HG03064 (cell line): Measurements from ENCODE around the gene CA9.

Source experiments
- ATAC-seq: cut with Tn5 transposase; IDR thresholded peaks from one replicate; pipeline ENCODE4 v1.9.1; 2021; ENCODE audit warnings: low read depth; ENCODE audit not compliant: unreplicated experiment

CA9 gene

DNA sequence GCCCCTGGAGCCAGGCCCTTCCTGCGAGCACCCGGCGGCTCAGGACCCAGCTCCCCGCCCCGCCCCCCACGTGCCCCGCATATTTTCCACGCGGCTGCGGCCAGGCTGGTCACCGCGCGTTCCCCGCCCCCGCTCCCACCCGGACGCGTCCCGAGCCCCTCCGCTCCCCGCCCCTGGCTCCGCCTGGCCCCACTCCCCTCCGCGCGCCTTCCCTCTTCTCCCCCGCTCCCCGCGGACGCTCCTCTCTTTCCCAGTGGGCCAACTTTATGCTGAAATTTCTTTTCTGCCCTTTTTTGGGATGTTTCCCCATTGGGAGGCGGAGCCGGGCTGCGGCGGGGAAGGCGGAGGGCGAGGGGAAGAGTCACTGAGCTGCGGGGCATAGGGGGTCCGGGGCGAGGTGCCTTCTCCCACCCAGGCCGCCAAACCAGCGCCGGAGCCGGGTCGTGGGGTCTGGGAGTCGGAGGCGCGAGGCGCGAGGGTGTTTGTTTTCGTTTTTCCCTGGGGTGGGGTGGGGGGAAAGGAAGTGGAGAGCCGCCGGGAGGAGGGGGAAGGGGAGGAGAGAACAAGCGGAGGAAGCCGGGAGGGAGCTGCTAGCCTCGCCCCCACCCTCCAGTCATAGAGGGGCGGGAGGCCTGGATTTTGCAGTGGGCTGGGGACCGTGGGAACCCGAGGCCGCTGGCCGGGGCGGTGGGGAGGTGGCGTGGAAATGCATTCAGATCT lies 17.0 kb downstream of the CA9 start:
- no peak for ATAC-seq

DNA sequence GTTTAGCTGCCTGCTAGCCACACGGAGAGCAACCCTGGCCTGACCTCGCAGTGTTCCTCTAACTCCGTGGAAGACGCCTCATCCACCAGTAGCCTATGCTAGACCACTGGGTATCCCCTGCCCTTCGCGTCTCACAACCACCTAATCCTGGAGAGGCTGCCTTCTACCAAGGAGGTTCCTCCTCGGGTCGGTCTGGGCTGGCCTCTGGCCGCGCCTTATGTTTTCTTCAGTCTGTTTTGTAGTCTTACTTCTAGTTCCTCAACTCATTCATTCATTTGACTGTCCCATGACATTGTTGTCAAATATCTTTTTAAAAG lies 17.6 kb downstream of the CA9 start:
- no peak for ATAC-seq

DNA sequence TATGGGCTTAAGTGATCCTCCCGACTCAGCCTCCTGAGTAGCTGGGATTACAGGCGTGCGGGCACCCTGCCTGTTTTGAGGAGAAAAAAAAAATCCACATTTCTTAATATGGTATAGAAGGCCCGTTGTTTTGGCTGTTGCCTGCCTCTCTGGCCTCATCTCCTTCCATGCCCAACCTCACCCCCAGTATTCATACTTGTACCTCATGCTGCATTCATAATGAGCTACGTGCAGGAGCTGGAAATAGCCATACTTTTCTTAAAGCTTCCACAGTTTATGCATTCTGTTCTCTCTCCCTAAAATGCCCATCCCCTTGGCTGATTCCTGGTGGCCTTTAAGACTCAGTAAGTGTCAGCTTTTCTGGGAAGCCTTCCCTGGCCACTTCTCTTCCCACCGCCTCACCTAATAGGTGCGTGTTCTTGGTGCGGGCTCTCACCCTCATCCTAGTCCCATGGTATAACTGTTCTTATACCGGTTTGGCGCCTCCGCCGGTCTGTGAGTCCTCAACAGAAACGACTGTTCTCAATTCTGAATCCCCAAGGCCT lies 18.1 kb downstream of the CA9 start:
- ATAC-seq: no peak

DNA sequence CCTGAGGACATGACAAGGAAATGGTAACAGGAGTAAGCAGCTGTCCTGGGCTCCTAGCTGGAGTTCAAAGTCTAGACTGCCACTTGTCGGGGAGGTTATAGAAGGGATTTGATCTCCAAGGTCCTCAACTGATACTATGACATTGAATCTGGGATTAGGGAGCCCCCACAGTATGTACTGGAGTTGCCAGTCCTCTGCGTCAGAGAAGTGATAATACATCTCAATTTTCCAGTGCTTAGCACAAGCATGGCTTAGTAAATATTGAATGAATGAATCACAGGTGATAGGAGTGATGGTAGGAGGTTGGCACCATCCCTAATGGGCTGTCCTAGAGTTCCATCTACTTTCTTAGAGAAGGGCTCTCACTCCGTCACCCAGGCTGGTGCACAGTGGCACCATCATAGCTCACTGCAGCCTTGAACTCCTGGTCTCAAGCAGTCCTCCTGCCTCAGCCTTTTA lies 22.2 kb downstream of the CA9 start:
- no peak for ATAC-seq

DNA sequence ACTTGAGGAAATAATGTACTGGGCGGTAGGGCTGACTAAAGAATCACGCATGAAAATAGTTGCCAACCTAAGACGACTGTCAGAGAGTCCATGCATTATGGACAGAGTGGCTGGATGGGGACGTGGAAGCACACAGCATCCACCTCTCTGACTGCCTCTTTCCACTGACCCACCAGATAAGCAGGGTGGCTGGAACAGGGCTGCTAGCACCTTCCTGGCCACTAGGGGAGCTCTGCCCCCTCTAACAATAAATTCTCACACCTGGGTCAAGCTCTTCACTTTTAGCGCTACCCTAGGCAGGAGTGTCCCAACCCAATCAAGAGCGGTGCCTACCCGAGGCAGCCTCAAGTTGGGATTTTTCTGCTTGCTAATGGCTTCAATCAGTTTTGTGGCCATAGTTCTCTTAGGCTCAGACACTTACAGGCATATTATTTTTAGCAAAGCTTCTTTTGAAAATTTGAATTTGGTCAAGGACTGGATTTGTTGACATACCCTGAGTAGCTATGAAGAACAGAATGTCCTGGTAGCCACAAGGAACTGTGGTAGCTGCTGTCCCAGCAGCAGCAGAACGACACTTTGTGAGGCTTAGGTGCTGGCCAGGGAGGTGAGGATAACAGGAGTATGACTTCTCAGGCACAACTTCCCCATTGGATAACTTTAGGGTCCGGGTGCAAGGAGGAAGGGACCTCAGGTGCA lies 22.9 kb downstream of the CA9 start:
- ATAC-seq: no peak

DNA sequence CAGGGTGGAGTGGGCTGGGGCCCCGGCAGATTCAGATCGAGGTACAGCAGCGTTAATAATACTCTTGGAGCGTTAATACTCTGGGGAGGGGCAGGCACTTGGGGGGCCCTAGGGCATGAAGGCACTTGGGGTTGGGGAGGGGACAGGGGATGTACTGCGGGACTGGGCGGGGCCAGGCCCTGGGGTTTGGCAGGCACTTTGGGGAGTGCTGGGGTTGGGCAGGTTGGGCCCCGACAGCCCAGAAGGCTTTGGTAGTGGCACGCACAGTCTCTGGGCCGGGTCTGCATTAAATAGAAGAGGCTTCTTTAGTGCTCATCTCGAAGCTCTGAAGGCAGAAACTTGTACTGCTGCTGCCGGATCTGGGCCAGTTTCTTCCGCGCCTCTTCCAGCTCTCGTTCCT lies 23.8 kb downstream of the CA9 start:
- no peak for ATAC-seq

DNA sequence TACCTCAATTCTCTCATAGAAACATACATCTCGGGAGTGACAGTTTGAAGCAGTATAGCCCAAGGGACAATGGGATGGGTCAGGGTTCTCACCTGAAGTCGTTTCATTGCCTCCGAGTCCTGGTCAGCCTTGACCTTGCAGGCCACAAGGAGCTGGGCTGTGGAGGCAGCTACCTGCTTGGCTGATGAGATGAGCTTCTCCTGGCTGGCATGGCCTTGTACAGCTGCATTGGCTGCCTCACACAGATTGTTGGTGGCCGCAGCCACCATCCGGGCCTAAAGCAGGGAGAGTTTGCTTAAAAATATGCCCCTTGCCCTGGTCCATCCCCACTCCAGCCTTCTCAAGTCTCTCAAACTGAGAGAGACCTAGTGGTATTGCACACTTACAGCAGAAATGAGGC lies 24.5 kb downstream of the CA9 start:
- ATAC-seq: no peak

DNA sequence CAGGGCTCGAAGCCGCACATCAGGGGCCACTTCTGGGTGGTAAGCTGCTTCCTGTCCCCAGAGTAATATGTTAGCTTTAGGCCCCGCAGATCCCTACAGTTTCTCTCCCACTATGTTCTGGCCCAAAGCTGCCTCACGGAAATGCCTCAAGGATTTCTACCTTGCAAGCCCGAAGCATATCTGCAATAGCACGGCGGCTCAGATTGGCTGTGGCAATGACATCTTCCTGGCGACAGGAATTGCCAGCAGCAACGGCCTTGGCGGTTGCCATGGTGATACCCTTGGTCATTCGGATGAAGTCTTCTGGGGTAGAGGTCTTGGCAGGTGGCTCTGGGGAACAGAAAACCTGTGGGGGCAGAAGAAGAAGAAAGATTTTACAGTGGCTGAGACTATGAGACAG lies 26.3 kb downstream of the CA9 start:
- ATAC-seq: no peak

DNA sequence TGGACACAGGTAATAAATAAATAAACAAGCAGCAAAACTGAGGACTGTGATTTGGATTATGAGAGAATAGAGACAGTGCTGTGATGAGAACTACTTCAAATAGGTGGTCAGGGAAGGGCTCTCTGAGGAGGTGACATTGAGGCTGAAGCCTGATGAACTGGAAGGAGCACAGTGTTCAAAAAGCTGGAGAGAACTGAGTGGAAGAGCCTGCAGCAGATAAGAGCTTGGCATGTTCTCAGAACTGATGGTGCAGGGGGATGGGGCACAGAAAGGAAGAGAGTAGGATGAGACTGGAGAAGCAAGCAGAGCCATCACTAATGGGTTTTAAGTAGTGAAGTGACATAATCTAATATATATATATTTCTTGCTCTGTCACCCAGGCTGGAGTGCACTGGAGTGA lies 27.2 kb downstream of the CA9 start:
- ATAC-seq: no peak

DNA sequence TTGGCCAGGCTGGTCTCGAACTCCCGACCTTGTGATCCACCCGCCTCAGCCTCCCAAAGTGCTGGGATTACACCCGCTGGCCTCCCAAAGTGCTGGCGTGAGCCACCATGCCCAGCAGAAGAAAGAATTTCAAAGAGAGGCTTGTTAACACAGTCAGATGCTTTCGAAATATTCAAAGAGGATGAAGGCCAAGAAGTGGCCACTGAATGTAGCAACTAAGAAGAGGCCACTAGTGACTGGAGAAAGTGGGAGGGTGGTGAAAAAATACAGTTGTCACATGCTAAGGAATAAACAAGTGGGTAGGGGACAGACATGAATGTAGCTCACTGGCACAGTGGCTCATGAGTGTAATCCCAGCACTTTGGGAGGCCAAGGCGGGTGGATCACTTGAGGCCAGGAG lies 29.0 kb downstream of the CA9 start:
- ATAC-seq: no peak

DNA sequence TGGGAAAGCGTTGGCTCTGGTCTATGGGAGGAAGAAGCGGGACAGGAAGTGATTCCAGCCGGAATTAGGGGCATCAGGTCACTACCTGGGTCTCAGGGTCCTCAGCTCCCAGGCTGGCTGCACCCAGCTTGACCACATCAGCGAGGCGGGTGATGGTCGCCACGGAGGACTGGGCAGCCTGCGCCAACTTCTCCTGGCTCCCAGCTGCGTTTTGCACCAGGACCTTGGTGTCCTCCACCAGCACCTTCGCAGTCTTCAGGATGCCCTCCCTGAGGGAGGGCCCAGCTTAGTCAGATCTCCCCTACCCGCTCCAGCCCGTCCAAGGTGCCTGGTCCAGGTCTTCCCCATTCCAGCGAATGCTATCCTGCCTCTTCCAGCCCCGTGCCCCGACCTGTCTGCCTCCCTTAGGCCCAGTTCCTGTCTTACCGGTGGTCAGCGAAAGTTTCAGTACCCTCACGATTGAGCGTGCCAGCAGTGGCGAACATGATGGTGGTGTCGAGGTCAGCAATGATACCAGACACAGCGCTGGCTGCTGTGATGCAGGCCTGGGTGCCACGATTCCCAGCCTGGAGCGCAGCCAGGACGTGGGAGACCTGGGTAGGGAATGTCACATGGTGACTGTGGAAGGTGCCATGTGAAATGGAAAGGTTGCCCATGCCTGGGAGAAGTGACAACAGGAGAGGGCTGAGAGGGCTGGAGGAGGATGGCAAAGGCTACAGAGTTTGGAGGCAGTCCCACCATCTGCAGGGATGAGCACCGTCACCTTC lies 30.4 kb downstream of the CA9 start:
- ATAC-seq: no peak

DNA sequence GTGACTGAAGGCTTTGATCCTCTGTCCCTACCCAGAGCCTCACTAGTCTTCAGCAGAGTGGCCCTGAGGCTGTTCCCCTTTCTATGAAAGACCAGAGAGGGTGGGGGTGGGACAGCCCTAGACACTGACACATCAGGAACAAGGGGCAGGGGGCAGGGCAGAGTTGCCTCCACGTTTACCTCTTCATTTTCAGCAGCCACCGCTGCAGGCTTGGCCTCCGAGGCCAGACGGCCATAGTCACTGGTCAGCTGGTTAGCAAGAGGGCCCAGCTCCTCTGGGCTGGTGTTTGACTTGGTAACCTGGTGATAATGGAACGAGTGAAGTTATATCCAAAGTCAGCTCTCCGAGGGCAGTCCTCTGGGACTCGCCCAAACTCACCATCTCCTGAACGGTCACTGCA lies 31.6 kb downstream of the CA9 start:
- ATAC-seq: no peak

DNA sequence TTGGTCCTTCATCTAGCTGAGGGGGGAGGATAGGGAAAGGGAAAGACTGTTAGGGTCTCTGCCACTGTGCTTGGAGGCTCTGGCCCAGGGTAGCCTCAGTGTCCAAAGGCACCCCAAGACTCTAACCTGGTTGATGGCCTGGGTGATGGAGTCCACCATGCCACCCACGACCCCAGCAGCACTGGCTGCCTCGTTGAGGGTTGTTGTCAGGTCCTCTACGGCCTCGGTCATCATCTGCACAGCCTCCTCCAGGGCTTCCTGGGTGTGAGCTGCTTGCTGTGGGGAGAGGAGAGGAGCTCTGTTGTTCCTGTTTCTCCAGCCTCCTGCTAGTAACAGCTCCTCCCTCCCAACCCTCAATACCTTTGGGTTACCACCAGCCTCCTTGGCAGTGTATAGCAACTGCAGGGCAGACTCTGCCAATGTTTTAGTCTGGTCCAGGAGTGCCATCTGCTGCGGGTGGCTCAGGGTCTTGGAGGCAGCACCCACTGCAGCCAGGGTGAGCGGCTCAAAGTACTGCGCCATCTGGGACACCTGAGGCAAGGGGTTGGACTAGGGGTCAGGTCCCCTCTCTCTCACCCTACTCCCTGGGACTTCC lies 32.2 kb downstream of the CA9 start:
- ATAC-seq: no peak

DNA sequence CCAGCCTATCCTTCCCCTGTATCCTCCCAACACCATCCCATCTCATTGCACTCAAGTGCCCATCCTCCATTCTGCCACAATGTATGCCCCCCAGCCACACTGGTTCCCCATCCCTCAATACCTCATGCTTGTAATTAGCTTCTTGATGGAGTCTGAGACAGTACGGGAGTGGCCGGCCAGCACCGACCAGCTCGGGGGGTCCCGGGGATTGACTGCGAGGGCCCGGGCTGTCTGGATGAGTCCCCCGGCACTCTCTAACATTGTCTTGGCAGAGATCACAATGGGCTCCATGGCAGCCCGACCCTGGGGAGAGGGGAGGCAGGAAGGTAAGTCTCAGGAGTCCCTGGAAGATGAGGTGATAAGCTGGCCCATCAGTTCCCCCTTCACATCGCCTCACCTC lies 33.2 kb downstream of the CA9 start:
- ATAC-seq: no peak

DNA sequence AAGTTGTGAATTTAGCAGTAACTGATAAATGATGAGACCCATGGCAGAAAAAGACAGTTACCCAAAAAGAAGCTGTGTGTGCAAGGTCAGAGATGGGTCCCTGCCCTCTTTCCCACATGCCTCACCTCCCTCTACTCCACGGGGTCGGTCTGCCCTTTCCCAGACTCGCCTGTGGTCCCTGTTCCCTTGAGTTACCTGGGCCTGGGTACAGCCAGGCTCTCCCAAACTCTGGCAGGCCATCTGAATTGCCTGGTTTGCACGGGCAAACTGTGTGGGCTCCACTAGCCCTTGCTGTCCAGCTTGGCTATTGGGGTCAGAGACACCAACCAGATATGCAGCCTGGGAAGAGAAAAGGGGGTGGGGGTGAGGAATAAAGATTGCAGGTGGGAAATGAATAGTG lies 34.4 kb downstream of the CA9 start:
- no peak for ATAC-seq

DNA sequence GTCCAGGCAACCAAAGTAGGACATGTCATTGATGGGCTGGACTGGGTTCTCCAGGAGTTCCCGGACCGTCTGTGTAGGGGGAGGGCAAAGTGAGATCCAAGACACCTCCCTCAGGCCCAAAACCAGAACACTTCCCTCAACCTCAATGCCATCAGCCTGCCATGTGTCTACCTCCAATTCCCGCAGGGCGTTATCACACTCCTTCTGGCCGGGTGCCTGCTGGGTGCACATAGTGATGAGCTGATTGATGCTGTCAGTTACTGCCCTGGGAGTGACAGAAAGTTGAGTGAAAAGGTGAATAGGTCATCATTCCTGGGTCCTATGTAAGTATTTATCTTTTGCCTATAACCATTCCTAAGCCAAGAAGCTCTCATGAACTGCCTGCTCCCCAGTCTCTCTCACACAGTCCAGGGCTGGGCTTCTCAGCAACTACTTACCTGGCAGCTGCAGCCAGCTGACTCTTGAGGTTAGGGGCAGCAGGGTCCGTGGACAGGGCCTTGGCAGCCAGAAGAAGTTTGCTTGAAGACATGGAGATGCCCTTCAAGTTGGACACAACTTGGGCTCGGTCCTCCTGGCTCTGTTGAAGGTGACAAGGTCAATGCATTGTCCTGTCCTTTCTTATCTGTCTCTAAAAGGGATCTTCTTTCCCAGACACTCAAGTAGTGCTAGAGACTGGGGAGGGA lies 37.2 kb downstream of the CA9 start:
- no peak for ATAC-seq

DNA sequence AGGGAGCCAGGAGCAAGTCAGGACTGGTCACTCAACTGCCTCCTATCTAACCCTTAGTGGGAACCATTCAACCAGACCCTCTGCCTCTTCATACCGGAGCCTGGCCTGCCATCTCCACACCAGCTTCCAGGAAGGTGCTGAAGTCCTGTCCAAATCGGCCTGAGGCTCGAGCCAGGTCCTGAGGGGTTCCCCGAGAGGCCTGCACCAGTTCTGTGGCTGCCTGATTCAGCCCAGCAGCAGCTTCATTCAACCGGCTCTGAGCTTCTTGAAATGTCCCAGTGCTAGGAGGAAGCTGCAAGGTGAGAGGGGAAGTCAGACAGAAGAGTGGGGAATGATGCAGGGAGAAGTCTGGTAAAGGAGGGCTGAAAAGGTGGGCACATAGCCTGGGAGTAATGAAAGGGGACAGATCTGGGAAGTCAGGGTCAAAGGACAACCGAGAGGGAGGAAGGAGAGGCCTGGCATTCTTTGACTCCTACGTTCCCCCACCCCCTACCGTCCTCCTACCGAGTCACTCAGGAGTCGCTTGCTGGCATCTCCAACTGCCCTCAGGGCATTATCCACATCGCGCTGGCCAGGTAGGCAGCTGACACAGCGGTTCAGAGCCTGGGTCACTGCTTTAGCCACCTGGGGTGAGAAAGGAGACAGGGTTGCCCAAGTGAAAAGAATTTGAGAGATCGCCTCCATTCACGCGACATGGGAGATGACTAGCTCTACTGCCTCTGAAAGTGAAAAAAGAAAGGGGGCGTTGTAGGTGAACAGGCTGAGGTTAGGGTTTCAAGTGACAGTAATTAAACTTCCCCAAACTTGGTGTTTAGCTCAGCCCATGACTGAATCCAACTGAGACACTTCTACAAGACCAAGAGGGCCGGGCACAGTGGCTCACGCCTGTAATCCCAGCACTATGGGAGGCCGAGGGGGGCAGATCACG lies 38.0 kb downstream of the CA9 start:
- no peak for ATAC-seq

DNA sequence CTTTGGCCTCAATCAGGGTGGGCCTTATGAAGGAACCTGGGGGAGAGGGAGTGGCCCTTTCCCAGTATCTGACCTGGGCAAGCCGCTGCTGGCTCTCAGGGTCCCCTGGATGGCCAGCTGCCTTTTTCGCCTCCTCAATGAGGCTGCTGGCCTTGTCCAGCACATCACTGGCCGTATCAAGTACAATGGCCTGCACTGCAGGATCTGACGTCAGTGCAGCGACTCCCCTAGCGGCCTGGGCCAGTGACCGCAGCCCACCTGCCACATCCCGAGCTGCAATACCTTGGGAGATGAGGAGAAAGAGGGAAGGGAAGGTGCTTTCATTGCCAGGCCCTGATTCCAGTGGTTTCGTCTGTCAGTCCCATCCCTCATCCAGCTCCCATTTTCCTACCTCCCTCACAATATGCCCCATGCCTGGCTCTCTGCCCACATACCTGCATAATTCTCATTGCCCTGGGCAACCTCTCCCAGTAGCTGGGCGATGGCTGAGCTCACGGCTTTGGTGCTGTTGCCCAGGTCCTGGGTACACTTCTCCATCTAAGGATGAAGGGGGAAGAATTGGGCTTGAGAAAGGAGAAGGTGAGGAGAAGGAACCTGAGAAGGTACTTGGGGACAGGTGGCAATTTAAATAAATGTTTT lies 39.2 kb downstream of the CA9 start:
- ATAC-seq: no peak

DNA sequence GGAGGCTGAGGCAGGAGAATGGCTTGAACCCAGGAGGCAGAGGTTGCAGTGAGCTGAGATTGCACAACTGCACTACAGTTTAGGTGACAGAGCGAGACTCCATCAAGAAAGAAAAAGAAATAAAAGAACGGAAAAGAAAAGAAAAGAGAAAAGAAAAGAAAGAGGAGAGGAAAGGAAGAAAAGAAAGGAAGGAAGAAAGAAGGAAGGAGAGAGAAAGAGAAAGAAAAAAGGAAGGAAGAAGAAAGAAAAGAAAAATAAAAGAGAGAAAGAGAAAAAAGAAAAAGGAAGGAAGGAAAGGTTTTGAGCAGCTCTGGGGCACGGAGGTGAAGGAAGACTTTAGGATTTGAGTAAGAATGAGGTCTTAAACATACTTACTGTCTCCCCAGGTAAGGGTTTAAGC lies 39.9 kb downstream of the CA9 start:
- no peak for ATAC-seq
